GM19025 (cell line): ENCODE results near the gene PER3.

Experiments
- ATAC-seq: cut with Tn5 transposase; IDR thresholded peaks from one replicate; pipeline ENCODE4 v1.9.1; 2021; ENCODE audit warnings: mild to moderate bottlenecking, low read depth, moderate library complexity; ENCODE audit not compliant: unreplicated experiment

PER3 gene

GRCh38 chr1:7783826-7784491 is at the start of gene PER3:
PER3 (plus strand) TSS chr1:7784291; CDS start chr1:7784878, 587 bp downstream.
- ATAC-seq, result peak; percentile 90

GRCh38 chr1:7738044-7738443 is 46.0 kb upstream of the PER3 start:
- no peak for ATAC-seq

- ATAC-seq, result no peak
Observed at GRCh38 chr1:7743346-7743745, 40.7 kb upstream of the PER3 start.

- no peak for ATAC-seq
Observed at GRCh38 chr1:7744882-7745281, 39.2 kb upstream of the PER3 start.

- ATAC-seq, result no peak
Observed at GRCh38 chr1:7745783-7746182, 38.3 kb upstream of the PER3 start.

GRCh38 chr1:7747605-7748004 is 36.5 kb upstream of the PER3 start:
- ATAC-seq, result no peak

DNA sequence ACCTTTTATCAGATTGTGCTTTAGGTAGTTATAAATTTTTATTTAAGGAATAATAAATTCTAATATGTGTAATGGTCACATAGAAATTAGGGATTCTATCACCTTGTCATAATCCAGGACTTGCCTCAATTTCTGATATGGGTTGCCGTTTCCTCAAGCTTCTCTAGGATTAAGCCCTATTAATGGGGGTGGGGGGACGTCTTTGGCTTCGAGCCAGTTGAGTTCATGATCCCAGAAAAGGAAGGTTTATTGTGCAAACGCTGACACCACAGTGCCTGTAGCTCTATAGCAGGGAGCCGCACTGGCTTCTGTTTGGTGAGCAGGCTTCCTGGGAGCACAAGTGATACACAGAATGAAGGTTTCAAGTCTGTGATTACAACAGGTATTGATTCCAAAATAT is 35.0 kb upstream of the PER3 start:
- ATAC-seq, result no peak

DNA sequence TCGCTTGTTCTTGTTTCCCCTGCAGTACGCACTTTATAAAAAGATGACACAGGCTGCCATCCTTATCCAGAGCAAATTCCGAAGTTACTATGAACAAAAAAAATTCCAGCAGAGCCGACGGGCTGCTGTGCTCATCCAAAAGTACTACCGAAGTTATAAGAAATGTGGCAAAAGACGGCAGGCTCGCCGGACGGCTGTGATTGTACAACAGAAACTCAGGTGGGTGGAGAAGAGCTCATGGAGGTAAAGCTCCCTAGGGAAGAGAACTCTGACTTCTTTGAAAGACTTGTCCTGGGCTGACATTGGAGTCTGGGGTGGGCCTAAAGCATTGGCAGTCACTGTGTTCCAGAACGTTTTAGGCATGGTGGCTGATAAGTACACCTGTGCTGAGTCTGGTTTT is 32.9 kb upstream of the PER3 start:
- no peak for ATAC-seq

GRCh38 chr1:7752512-7753417 is 31.3 kb upstream of the PER3 start:
- no peak for ATAC-seq

GRCh38 chr1:7753641-7754040 is 30.4 kb upstream of the PER3 start:
- ATAC-seq, result no peak

DNA sequence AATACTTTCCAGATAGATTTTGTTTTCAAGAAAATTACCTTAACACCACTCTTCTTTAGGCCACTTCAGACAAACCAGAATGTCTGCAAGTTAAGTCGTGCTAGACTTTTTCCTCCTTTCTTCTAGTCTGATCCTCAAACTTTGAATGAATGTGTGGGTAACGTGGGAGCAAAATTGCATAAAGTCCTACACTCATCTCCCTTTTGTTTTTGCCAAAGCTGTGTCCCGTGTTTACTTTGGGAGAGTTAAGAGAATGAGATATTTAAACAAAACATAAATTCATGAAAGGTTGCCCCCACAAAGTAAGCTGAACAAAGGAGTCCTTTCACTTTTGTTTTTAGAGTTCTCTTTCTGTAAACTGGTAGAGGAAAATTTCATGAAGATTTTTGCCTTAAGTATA is 29.9 kb upstream of the PER3 start:
- no peak for ATAC-seq

GRCh38 chr1:7755448-7755847 is 28.6 kb upstream of the PER3 start:
- ATAC-seq, result no peak

GRCh38 chr1:7760245-7760644 is 23.8 kb upstream of the PER3 start:
- ATAC-seq, result no peak

DNA sequence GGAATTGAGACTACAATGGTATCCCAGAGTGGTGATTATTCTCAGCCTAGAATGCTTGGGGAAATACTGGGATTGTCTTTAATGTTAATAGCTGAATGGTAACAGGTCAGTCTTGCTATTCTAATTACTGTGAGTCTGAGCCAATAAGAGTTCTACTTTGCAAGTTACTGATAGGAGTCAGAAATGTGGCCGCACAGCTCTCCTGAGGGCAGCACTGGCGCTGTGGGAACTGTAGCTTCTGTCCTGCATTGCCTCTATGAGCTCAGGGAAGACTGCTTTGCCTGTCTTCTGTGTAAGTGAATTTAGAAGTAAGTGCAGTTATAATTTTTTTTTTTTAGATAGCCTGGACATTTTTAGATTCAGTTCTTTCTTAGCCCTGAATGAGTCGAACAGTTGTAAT is 23.0 kb upstream of the PER3 start:
- no peak for ATAC-seq

DNA sequence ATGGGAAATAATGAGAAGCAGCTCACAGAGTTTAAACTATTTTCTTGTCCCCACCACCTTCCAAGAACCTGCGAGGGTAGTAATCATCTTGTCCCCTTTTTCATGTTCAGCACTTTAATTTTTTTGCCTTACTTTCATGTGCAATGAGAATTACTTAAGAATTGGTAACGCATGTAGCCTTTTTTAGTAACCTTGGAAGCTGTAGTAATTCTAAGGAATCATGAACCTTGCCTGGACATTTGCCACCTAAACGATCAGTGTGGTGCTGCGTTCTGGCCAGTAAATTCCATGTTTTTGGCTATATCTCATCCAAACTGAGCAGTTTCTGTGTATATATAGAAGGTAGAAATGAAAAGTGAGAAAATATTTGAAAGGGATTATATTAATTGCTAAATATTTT is 16.9 kb upstream of the PER3 start:
- ATAC-seq, result no peak

DNA sequence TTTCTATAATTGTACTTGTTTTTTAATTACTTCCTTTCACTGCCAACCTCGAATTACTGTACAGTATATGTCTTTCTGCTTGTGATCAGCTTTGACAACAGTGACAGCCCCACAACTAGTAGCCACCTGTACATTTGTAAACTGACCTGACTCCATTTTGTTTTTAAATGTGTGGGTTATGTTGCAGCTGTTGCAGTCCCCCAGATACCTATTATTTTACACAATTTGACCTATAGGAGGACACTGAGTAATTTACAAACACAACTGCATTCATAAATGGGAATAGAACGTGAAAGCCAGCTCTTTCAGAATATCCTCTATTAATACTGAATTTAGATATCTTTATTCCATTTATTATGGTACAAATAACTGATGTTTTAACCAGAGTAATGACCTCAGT is 15.5 kb upstream of the PER3 start:
- no peak for ATAC-seq

GRCh38 chr1:7769673-7770412 is 14.2 kb upstream of the PER3 start:
- ATAC-seq, result no peak

DNA sequence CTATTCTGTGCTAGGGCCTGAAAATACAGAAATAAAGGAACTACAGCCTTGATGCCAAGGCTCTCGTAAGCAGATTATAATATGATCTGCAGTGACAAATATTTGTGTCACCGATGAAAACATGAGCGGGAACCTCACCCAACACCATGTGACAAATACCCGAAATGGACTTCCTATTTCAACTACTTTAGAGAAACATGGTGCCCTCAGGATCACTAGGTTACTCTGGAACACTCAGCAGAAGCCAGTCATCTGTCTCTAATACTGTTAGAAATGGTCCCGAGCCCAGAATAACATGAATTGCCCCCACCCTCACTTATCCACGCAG is 13.5 kb upstream of the PER3 start:
- ATAC-seq, result no peak

DNA sequence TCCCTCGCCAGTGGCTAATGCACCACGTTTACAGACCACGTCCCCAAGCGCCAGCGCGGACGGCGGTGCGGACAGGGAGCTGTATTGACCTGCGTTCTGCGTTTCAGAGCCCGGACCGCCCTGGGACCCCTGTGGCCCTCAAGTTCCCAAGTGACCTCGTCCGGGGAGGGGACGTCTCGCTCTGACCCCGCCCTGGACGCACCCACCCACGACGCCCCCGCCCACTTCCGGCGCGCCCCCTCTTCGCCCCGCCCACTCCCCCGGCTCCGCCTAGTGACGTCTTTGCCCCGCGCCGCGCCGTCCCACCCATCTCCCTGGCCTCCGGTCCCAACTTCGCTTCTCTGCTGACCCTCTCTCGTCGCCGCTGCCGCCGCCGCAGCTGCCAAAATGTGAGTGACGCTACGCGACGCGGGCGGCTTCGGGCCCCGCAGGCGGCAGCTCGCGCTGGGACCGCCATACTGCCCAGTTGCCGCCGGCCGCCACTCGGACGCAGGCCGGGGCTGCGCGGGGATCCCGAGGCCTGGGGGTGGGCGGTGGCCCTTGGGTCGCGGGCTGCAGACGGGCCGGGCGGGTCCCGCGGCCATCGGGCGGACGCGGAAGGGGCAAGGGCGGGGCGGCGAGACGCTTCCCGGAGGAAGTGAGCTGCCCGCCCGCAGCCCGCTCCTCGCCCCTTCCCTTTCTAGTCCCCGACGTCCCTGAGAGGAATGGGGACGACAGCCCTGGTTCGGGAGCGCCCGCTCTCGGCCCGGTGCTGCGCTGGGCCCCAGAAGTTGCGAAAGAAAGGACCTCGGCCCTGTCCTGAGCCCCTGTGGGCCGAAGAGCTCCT is 12.9 kb upstream of the PER3 start, which contains the start of gene VAMP3:
TSS of gene VAMP3 (plus strand) at position 300 of the 826 bp plus-strand sequence. CDS start at position 388, 88 bp downstream.
- ATAC-seq, result peak; percentile 75

DNA sequence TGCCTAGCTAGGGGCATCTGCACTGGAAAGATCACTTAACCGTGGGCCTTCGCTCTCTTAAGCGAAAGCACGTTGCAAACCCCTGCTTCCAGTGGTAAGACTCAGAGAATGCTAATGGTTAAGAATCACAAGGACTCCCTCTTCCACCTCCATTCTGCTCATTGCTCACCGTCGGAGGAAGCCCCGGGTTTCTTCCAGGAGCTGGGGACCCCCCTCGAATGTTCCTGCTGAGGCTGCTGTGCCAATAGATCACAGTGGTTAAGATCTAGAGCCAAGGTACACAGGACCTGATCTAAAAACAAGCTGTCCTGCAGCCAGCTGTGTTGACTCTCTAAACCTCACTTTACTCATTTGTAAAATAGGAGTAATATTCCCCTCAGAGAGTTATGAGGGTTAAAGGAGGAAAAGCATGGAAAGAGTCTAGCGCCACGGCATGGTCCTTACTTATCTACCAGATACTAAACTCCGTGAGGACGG is 12.2 kb upstream of the PER3 start:
- ATAC-seq, result no peak
